HL-60 (cell line): ENCODE results near the gene OTULINL.

Experiments used
- CTCF ChIP-seq: IDR thresholded peaks from one replicate; pipeline ENCODE4 v1.5.1; 2011; ENCODE audit warnings: low read length, control low read depth, inconsistent platforms; ENCODE audit not compliant: insufficient read depth
- POLR2AphosphoS5 ChIP-seq: IDR thresholded peaks from 2 replicates; pipeline ENCODE4 v1.6.1; 2012; ENCODE audit warnings: low read depth
- REST ChIP-seq: IDR thresholded peaks from 2 replicates; pipeline ENCODE4 v1.6.1; 2012; ENCODE audit warnings: low read depth; ENCODE audit not compliant: insufficient replicate concordance

DNA sequence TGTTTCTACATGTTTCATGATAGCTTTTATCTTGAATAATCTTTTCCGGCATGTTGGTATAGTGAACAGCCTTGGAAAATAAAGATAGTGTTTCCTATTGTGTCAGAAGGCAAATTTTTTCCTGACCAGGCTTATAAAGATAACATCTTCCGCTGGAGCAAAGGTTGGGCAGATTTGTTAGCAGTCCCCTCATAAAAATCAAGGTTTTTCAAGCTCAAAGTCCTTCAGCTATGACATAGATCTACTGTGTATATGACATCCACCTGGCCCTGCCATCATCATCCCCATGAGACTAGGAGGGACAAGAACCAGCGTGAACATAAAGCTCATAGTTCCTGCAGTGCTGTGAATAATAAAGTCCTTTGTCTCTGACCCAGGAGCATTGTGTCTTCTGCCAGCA is 30.4 kb upstream of the OTULINL start:
- no peak for TF ChIP-seq POLR2AphosphoS5
- no peak for TF ChIP-seq CTCF
- TF ChIP-seq REST = no peak
